ENCODE measurements around the gene RGS7.
"Not testable (repeated sequence)": the region's sequence is repeated elsewhere in the genome, so short reads cannot be mapped to it uniquely, and the experiment has no call there.

The RGS7 gene

DNA sequence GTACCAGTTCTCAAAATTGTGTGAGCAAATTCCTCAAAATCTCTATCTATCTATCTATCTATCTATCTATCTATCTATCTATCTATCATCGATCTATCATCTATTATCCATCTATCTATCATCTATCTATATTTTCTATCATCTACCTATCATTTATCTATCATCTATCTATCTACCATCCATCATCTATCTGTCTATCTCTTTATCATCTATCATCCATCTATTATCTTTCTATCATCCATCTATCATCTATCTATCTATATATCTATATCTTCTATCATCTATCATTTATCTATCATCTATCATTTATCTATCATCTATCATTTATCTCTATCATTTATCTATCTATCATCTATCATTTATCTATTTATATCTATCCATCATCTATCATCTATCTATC, 380.3 kb downstream of the RGS7 start:
- no peak for DNase-seq (ENCODE audit: low read depth)

DNA sequence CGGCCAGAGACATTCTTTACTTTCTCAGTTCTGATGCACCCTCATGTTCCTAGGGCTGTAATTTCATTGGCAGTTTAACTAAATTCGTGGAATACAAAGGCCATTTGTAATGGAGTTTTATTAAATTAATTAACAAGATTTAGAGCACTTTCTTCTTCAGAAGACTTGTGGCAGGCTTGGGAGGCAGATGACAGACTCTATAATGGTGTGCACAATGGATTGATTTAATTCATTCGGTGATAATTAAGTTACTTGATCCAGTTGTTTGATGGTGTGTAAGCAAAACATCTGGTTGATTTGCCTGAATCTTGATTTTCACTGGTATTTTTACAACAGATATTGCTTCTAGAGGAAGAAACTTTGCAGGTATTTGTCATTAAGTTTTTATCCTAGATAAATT, 383.1 kb downstream of the RGS7 start:
- DNase-seq (ENCODE audit: low read depth), result no peak

- not testable (repeated sequence) for DNase-seq (ENCODE audit: low read depth)
Measured at GRCh38 chr1:240972059-240972458, 384.9 kb downstream of the RGS7 start.

DNA sequence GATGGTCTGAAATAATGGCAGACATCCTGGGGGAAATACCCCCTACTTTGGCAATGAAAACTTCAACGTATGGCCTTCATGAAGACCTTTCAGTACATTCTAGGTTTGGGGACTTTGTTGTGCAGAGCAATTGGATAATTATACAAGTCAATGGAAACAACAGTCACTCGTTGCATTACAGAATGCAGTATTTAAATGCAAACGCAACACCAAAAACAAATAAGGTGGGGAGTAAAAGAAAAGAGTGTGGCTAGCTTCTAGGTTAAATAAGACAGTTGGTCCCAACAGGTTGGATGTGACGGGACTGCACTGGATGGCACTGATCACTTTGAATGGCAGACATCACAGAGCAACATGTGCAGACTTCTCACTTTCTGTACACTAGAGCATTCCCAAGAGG, 386.8 kb downstream of the RGS7 start:
- DNase-seq (ENCODE audit: low read depth), result no peak

DNA sequence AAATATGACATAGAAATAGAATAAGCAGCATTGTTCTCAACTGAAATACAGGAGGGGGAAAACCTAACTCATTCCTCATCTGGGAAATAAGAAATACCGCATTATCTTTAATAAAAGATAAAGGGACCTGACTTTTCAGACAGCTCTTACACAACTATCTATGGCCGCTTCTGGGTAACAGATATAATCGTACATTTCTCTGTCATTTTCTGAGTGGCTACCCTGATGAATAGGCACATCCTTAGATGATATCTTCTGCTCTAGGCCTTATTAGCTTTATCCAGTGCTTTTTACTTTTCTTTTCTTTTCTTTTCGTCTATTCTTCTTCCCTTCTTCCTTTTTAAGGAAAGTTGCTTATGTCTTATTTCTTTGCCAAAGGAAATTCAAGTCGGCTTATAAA, 388.1 kb downstream of the RGS7 start:
- DNase-seq (ENCODE audit: low read depth), result no peak

GRCh38 chr1:240967070-240967724, 389.8 kb downstream of the RGS7 start:
- no peak for DNase-seq (ENCODE audit: low read depth)

GRCh38 chr1:240965581-240966091, 391.4 kb downstream of the RGS7 start:
- no peak for DNase-seq (ENCODE audit: low read depth)

- DNase-seq (ENCODE audit: low read depth), result no peak
Measured at GRCh38 chr1:240962086-240962485, 394.9 kb downstream of the RGS7 start.

- no peak for DNase-seq (ENCODE audit: low read depth)
Measured at GRCh38 chr1:240956424-240956823, 400.6 kb downstream of the RGS7 start.

DNA sequence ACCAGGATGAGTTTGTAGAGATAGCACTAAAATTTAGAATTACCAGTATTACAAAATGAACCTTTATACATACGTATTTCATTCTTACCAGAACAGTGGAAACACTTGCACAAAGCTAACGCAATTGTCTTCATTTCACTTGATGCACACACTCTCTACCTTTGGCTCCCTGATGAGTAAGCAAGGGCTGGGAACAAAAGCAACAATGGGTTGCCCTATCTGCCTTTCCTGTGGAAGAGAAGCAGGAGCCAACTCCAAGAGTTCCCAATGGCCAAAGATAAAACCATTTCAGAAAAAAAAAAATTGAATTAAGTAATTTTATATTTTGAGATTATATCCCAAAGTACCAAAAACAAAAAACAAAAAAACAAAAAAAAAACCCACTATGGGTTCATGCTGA, 401.0 kb downstream of the RGS7 start:
- no peak for DNase-seq (ENCODE audit: low read depth)

DNA sequence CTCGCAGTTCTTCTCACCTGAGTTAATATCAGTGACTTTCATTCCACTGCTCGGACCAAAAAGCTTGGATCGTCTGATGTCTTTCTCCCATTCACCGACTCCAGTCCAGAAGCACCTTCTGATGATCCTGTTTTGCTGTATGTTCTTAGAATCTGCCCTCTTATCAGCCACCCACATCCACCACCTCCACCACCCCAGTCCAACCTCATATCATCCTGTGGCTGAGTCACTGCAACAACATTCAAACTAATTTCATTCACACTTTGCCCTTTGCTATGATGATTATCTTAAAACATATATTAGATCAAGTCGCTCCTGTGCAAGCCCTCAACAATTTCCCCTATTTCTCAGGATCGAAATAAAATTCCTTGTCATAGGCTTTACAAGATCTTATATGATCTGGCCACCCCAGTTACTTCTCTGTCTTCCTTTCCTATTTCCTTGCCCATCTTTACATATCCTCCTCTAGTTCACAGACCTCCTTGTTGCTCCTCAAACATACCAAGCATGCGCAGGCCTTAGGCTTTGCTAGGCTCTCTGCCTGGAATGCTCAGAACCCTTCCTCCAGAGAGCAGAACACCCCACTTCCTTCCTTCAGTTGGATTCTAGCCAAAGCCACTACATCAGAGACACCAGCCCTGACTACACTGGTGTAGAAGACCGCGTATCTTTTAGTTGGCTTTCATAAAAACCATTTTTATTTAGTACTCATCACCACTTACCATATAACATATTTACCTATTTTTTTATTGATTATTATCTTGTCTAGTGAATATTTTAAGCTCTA, 409.4 kb downstream of the RGS7 start:
- no peak for DNase-seq (ENCODE audit: low read depth)

DNA sequence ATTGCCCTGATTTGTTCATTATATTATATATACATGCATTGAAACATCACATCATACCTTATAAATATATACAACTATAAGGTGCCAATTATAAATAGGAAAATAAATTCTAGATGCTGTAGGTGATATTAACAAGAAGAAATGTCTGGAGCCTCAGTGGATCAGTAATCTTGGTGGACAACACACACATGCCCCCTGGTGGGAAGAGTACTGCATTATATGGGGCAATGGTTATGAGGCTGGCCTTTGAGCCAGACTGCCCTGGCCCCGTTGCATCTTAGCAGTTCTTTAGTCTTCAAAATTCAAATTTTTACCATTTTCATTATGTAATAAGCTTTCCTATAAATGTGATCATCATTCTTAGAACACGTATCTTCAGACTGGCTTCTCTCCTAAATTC, 410.1 kb downstream of the RGS7 start:
- no peak for DNase-seq (ENCODE audit: low read depth)

DNA sequence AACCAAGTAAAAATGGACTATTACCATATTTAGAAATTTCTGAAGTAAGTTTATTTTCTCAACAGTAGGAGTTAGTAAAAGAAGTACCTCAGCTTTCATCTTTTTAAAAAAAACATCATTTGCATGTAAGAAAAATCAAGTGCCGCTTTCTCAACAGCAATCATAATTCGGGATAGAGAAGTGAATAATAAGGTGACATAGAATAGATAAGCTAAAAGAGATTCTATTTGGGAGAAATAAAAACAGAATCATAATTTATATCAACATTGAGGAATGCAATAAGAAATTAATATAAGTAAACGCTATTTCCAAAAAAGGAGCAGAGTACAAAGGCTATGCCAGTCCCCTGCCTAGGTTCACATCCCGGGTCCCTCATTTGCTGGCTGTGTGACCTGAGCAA, 414.1 kb downstream of the RGS7 start:
- no peak for DNase-seq (ENCODE audit: low read depth)

DNA sequence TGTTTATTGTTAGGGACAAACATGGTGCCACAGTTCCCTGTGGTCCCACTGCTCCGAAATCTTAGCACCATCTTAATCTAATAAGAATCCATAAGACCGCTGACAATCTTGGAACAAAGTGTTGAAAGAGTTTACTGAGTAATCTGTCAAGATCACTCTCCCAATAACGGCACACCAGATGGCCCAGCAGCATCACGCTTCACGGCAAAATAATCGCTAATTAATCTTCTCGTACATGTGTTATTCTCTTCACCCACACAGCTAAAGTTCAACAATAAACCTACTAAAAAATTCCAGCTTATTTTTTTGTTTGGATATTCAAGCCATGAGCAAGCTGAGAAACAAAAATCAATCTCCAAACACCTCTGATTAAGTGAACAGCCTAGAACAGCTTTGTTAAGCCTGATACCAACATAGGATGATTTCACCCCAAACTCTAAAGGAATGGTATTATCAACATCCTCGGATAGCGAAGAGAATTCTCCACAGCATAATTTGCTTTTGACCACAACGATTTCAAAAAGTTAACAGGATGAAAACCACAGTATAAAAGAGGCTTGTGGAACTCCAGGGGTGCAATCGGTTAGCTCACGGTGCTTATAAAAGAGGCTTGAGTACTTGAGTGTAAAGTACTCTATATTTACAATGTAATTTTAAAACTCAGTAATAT, 415.2 kb downstream of the RGS7 start:
- no peak for DNase-seq (ENCODE audit: low read depth)

- DNase-seq (ENCODE audit: low read depth), result no peak
Measured at GRCh38 chr1:240936911-240937668, 419.9 kb downstream of the RGS7 start.

- no peak for DNase-seq (ENCODE audit: low read depth)
Measured at GRCh38 chr1:240935920-240936319, 421.1 kb downstream of the RGS7 start.

- no peak for DNase-seq (ENCODE audit: low read depth)
Measured at GRCh38 chr1:240931031-240931430, 426.0 kb downstream of the RGS7 start.

DNA sequence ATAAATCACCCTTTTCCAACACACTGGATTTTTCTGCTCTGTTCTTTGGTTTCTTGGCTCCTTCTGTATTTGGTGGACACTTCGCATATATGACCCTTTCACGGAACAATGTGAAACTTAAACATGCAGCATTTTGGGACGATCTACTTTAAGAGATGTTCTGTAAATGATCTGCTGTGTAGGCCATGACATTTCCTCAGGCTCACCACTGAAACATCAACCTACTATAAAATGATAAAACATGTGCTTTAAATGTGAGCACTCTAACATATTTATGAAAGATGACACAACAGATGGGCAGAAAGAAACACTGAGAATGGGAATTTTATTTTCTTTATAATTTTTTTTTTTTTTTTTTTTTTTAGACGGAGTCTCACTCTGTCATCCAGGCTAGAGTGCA, 428.7 kb downstream of the RGS7 start:
- DNase-seq (ENCODE audit: low read depth), result no peak

GRCh38 chr1:240927821-240928220, 429.2 kb downstream of the RGS7 start:
- no peak for DNase-seq (ENCODE audit: low read depth)

GRCh38 chr1:240925273-240925672, 431.7 kb downstream of the RGS7 start:
- no peak for DNase-seq (ENCODE audit: low read depth)

DNA sequence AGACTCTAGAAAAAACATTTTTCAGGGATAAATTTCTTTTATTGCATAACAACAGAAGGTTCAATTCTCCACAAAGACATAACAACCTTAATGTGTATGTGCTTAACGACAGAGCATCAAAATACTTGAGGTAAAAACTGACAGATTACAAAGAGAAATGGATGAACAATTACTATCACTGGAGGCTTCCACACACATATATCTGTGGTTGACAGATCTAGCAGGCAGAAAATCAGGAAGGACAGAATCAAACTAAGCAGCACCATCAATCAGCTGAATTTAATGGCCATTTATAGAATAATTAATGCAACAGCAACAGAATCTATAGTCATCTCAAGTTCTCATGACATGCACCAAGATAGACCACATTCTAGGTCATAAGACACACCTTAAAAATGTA, 439.0 kb downstream of the RGS7 start:
- DNase-seq (ENCODE audit: low read depth), result no peak

GRCh38 chr1:240914506-240914905, 442.5 kb downstream of the RGS7 start:
- DNase-seq (ENCODE audit: low read depth), result no peak

Data from stimulated activated CD8-positive, alpha-beta memory T cell treated with anti-CD3 and anti-CD28 coated beads, Interleukin-12 subunit alpha, Interleukin-12 subunit beta, amount 100 ng/mL, for 4 hours (primary cell).